Stimulated activated CD8-positive, alpha-beta memory T cell treated with anti-CD3 and anti-CD28 coated beads, Interleukin-7, amount 100 ng/mL, for 24 hours (primary cell): ENCODE measurements around the gene ZNF710.

Experiments used
- DNase-seq: peaks from one replicate; pipeline ENCODE4 v3.0.0-alpha.2; 2020; ENCODE audit warnings: low read depth

Gene ZNF710

GRCh38 chr15:90080818-90081393 is 79.8 kb downstream of the ZNF710 start:
- no peak for DNase-seq

- DNase-seq, result no peak
Measured at GRCh38 chr15:90082140-90082715, 81.1 kb downstream of the ZNF710 start.

GRCh38 chr15:90083419-90083818 is 82.3 kb downstream of the ZNF710 start:
- DNase-seq, result no peak

GRCh38 chr15:90083954-90084607 is 83.0 kb downstream of the ZNF710 start:
- DNase-seq, result no peak

- DNase-seq, result no peak
Measured at GRCh38 chr15:90084876-90085423, 83.8 kb downstream of the ZNF710 start.

- no peak for DNase-seq
Measured at GRCh38 chr15:90085565-90085964, 84.4 kb downstream of the ZNF710 start.

- no peak for DNase-seq
Measured at GRCh38 chr15:90086868-90087268, 85.7 kb downstream of the ZNF710 start.

- no peak for DNase-seq
Measured at GRCh38 chr15:90087454-90088154, 86.5 kb downstream of the ZNF710 start.

- no peak for DNase-seq
Measured at GRCh38 chr15:90090226-90090848, 89.2 kb downstream of the ZNF710 start.

GRCh38 chr15:90091156-90091931 is 90.2 kb downstream of the ZNF710 start:
- DNase-seq, result no peak

- no peak for DNase-seq
Measured at GRCh38 chr15:90095521-90095959, 94.4 kb downstream of the ZNF710 start.

GRCh38 chr15:90097475-90097874 is 96.4 kb downstream of the ZNF710 start:
- no peak for DNase-seq

GRCh38 chr15:90099072-90099867 is 98.1 kb downstream of the ZNF710 start:
- no peak for DNase-seq

GRCh38 chr15:90099868-90100831 is 99.0 kb downstream of the ZNF710 start:
- no peak for DNase-seq

- DNase-seq, result no peak
Measured at GRCh38 chr15:90101130-90101968, 100.2 kb downstream of the ZNF710 start.

- no peak for DNase-seq
Measured at GRCh38 chr15:90101969-90102890, 101.1 kb downstream of the ZNF710 start, which contains the start of gene IDH2. IDH2 (minus strand) TSS chr15:90102468; CDS start chr15:90102390, 78 bp downstream.

- no peak for DNase-seq
Measured at GRCh38 chr15:90103701-90104329, 102.7 kb downstream of the ZNF710 start.
